Activated naive CD8-positive, alpha-beta T cell (primary cell): ENCODE measurements around the gene HYCC2.
A peak's percentile ranks its signal among the peaks of the same experiment; 100 is the strongest.
"Not testable (repeated sequence)": the region's sequence is repeated elsewhere in the genome, so short reads cannot be mapped to it uniquely, and the experiment has no call there.

Source experiments
- H3K27ac Mint-ChIP-seq: one replicate; pipeline ENCODE4 v1.8.0; 2021; ENCODE audit warnings: mixed read lengths
- H3K27me3 Mint-ChIP-seq: one replicate; pipeline ENCODE4 v1.8.0; 2021; ENCODE audit warnings: mixed read lengths
- H3K36me3 Mint-ChIP-seq: one replicate; pipeline ENCODE4 v1.8.0; 2021; ENCODE audit warnings: mixed read lengths
- H3K4me1 Mint-ChIP-seq: one replicate; pipeline ENCODE4 v1.8.0; 2021; ENCODE audit warnings: low read depth, mixed read lengths
- H3K4me3 Mint-ChIP-seq: one replicate; pipeline ENCODE4 v1.8.0; 2021; ENCODE audit warnings: mild to moderate bottlenecking, mixed read lengths
- H3K9me3 Mint-ChIP-seq: one replicate; pipeline ENCODE4 v1.8.0; 2021; ENCODE audit warnings: low read depth, mixed read lengths

HYCC2 gene

DNA sequence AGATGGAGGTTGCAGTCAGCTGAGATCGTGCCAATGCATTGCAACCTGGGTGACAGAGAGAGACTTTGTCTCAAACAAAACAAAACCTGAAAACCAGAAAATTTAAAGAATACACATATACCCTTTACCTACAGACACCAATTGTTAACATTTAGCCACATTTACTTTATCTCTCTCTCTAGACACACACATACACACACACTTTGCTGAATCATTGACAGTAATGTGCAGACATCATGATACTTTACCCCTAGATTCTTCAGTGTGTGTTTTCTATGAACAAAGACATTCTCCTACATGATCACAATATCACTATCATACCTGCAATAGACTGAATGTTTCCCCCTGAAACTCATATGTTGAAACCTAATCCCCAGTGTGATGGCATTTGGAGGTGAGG, 34.3 kb upstream of the HYCC2 start:
- Mint-ChIP-seq H3K27ac (no peak overlapping the region), H3K36me3 (peaks cover 5% of the 10 kb centered on the region), H3K4me3 (no peak overlapping the region), H3K9me3 (no peaks in the 10 kb centered on the region), H3K4me1 (no peaks in the 10 kb centered on the region), H3K27me3 (no peaks in the 10 kb centered on the region)

DNA sequence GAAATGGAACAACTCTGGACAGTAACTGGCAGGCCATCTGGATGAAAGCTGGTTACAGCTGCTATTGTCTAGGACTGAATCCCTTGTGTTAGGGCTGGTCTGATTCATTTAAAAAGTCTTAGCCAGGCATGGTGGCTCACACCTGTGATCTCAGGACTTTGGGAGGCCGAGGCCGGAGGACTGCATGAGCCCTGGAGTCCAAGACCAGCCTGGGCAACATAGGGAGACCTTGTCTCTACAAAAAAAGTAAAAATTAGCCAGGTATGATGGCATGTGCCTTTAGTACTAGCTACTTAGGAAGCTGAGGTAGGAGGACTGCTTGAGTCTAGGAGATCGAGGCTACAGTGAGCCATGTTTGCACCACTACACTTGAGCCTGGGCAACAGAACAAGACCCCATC, 29.0 kb upstream of the HYCC2 start:
- Mint-ChIP-seq H3K36me3 (peaks cover 2% of the 10 kb centered on the region), H3K4me1 (no peaks in the 10 kb centered on the region), H3K9me3 (no peaks in the 10 kb centered on the region), H3K27me3 (no peaks in the 10 kb centered on the region), H3K4me3 (no peak overlapping the region), H3K27ac (no peak overlapping the region)

DNA sequence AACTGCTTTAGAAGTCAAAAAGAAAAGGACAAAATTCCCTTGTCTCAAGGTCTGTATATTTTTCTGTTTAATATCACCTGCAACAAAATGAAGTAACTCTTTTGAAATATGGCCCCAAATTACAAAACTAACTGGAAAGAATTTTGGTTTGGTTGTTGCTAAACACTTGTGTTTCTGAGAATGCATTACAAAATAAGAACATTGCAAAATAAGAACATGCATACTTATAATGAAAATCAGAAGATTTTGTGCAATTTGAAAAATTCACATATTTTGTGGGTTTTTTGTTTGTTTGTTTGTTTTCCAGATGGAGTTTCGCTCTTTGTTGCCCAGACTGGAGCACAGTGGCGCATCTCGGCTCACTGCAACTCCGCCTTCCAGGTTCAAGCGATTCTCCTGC, 22.1 kb upstream of the HYCC2 start:
- Mint-ChIP-seq H3K4me3 (no peak overlapping the region), H3K27me3 (no peaks in the 10 kb centered on the region), H3K27ac (no peak overlapping the region), H3K36me3 (peaks cover 2% of the 10 kb centered on the region), H3K9me3 (no peaks in the 10 kb centered on the region), H3K4me1 (no peaks in the 10 kb centered on the region)

DNA sequence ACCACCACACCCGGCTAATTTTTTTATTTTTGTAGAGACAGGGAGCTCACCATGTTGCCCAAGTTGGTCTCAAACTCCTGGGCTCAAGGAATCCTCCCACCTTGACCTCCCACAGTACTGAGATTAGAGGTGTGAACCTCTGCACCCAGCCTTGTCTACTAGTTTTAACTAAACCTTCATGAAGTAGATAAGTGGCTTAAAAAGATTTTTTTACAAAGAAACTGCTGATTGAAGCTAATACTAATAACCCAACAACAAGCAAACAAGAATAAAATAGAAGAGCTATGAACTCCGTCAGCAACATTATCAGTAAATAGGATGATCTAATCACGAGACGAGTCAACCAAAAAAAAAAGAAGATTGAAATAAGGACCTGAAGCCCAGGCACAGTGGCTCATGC, 19.1 kb upstream of the HYCC2 start:
- Mint-ChIP-seq H3K4me3 (no peak overlapping the region), H3K9me3 (no peaks in the 10 kb centered on the region), H3K36me3 (peaks cover 2% of the 10 kb centered on the region), H3K27me3 (no peaks in the 10 kb centered on the region), H3K27ac (no peak overlapping the region), H3K4me1 (no peaks in the 10 kb centered on the region)

- peak overlapping the region; percentile 46 for H3K27ac Mint-ChIP-seq
These were observed 13.4 kb upstream of the HYCC2 start for GRCh38 chr2:201084863-201085262.

DNA sequence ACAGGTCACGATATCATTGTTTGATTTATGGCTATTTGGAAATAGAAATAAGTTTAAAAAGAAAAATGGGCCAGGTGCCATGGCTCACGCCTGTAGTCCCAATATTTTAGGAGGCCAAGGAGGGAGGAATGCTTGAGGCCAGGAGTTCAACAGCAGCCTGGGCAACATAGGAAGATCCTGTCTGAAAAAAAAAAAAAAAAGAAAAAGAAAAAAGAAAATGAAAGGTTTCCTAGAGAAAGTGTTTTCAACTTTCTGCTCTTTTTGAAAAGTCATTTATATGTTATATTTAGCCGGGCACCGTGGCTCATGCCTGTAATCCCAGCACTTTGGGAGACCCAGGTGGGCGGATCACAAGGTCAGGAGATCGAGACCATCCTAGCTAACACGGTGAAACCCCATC, 3.5 kb upstream of the HYCC2 start:
- Mint-ChIP-seq H3K36me3 (no peaks in the 10 kb centered on the region), H3K4me3 (no peak overlapping the region), H3K4me1 (peaks cover 33% of the 10 kb centered on the region), H3K27ac (no peak overlapping the region), H3K27me3 (no peaks in the 10 kb centered on the region), H3K9me3 (no peaks in the 10 kb centered on the region)

More at GRCh38 chr2:201084863-201085262, 13.4 kb upstream of the HYCC2 start:
- no peaks in the 10 kb centered on the region for H3K27me3 Mint-ChIP-seq
- H3K9me3 Mint-ChIP-seq: no peaks in the 10 kb centered on the region
- H3K4me1 Mint-ChIP-seq: peaks cover 9% of the 10 kb centered on the region
- H3K36me3 Mint-ChIP-seq: no peaks in the 10 kb centered on the region
- no peak overlapping the region for H3K4me3 Mint-ChIP-seq

DNA sequence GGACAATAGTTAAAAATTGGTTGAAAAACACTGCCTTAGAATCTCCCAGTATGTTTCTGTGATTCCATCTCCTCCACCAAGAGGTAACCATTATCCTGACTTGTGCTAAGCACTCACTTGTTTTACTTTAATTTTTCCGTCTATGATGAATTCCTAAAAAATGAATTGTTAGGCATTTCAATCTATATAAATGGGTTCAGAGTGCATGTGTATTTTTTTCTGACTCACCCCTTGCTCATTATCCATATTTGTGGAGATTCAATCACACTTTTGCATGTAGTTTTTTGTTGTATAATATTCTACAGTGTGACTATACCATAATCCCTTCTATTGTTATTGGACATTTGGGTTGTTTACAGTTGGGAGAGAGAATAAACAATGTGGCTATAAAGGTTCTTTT, 1.6 kb upstream of the HYCC2 start:
- Mint-ChIP-seq H3K27ac (peak overlapping the region; percentile 5), H3K36me3 (no peaks in the 10 kb centered on the region), H3K9me3 (no peaks in the 10 kb centered on the region), H3K4me1 (peaks cover 44% of the 10 kb centered on the region), H3K4me3 (peak overlapping the region; percentile 98), H3K27me3 (no peaks in the 10 kb centered on the region)

DNA sequence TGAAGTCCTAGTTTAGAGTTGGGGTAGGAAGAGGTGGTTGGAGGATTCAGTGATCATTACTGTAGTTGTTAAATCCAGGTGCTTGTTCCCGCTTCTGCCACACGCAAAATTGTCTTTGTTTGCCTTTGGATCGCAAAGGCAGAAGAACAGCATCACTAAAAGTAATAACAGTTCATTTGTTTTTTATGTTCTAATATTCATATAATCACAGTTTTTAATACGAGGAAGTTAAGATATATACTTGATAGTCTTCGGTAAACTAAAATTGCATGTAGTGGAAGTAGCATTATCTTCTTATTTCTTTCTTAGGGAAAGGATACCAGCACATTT, 695 bp upstream of the HYCC2 start:
- Mint-ChIP-seq H3K9me3 (no peaks in the 10 kb centered on the region), H3K4me1 (peaks cover 49% of the 10 kb centered on the region), H3K4me3 (peak overlapping the region; percentile 98), H3K36me3 (no peaks in the 10 kb centered on the region), H3K27me3 (no peaks in the 10 kb centered on the region), H3K27ac (peak overlapping the region; percentile 96)

DNA sequence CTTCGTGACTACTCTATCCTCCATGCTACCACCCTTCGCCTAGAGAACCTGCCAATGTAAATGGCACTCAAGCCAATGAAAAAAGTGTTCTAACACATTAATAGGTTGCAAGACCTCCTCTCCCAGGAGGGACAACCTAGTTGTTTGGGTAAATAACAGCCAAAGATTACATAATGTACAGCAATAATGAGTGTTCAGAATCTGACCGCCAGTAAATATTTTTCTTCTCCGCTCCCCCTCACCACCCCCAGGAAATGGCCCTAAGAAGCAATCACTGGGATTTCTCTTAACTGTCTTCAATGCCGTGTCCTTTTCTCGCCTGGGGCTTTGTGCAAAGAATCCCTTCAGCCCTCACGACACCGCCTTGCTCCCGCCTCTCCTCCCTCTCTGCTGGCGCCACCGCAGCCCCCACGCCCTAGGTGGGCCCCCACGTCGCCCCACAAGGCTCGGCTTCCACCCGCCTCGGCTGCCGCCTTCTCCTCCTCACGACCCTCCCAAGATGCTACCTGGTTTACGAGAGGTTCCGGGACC, 458 bp downstream of the HYCC2 start:
- Mint-ChIP-seq H3K4me1 (peaks cover 55% of the 10 kb centered on the region), H3K27me3 (no peaks in the 10 kb centered on the region), H3K27ac (peak overlapping the region; percentile 96), H3K4me3 (peak overlapping the region; percentile 98), H3K36me3 (no peaks in the 10 kb centered on the region), H3K9me3 (no peaks in the 10 kb centered on the region)

GRCh38 chr2:201064797-201065329, 6.6 kb downstream of the HYCC2 start:
- H3K36me3 Mint-ChIP-seq: no peaks in the 10 kb centered on the region
- peaks cover 58% of the 10 kb centered on the region for H3K4me1 Mint-ChIP-seq
- H3K4me3 Mint-ChIP-seq: no peak overlapping the region
- H3K27ac Mint-ChIP-seq: peak overlapping the region; percentile 54
- H3K9me3 Mint-ChIP-seq: no peaks in the 10 kb centered on the region
- no peaks in the 10 kb centered on the region for H3K27me3 Mint-ChIP-seq

GRCh38 chr2:201063516-201063915, 8.0 kb downstream of the HYCC2 start:
- not testable (repeated sequence) for H3K4me3 Mint-ChIP-seq, H3K27me3 Mint-ChIP-seq
- peaks cover 56% of the 10 kb centered on the region for H3K4me1 Mint-ChIP-seq

DNA sequence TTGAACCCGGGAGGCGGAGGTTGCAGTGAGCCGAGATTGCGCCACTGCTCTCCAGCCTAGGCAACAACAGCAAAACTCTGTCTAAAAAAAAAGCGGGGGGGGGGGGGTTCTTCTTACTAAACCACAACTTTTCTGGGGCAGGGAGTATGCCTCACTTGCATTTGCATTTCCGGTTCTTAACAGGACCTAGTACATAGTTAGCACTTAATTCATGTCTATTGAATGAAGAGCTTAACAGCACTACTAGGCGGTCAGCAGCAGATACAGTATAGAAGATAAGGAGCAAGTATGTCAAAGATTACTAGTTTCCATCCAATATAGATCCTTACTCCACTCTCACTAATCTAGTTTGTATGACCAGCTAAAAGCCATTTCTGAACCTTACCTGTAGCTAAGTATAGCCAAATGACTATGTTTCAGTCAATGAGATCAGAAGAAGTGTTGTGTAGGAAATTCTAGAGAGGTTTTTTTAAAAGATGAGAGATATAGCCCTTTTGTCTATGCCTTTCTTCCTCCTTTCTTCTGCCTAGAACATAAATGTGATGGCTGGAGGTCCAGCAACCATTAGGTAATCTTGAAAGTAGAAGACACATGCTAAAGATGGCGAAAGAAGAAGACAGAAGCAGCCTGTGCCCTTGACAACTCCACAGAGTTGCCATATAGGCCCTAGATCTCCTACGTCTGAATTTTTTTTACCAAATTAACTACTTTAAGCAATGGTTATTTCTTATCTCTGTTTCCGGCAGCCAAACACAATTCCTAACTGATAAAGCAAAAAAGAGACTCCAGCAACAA, 11.3 kb downstream of the HYCC2 start:
- Mint-ChIP-seq H3K4me1 (peaks cover 45% of the 10 kb centered on the region), H3K27ac (no peak overlapping the region), H3K9me3 (no peaks in the 10 kb centered on the region), H3K4me3 (no peak overlapping the region), H3K27me3 (no peaks in the 10 kb centered on the region), H3K36me3 (no peaks in the 10 kb centered on the region)

More at GRCh38 chr2:201063516-201063915, 8.0 kb downstream of the HYCC2 start:
- not testable (repeated sequence) for H3K9me3 Mint-ChIP-seq, H3K36me3 Mint-ChIP-seq
- peak overlapping the region; percentile 88 for H3K27ac Mint-ChIP-seq

- H3K4me3 Mint-ChIP-seq: no peak overlapping the region
- H3K36me3 Mint-ChIP-seq: peaks cover 3% of the 10 kb centered on the region
- H3K4me1 Mint-ChIP-seq: peaks cover 42% of the 10 kb centered on the region
- no peak overlapping the region for H3K27ac Mint-ChIP-seq
- H3K27me3 Mint-ChIP-seq: no peaks in the 10 kb centered on the region
- no peaks in the 10 kb centered on the region for H3K9me3 Mint-ChIP-seq
These were observed 12.6 kb downstream of the HYCC2 start for GRCh38 chr2:201058914-201059313.

DNA sequence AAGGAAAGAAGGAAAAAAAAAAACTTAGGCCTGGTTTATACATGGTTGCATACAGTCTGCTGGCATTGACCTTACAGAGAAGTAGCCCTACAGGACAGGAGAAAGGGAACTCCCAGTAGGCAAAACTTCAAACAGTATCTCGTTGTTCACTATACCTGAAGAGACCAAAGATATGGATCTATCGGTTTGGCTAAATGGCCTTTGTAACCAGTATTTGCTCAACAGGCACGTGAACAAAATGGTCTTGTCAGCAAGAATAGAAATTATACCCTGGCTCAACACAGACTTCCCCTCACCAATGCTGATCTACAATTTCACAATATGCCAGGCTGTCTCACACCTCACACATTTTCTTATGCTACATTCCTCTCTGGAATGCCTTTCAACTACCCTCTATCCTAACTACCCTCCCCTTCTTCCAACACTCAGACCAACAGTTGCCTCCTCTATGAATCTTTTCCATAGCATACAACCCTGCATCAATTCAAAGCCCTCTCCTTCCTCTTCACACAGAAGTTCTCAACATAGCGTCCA, 13.7 kb downstream of the HYCC2 start:
- Mint-ChIP-seq H3K27ac (peak overlapping the region; percentile 16), H3K4me3 (no peak overlapping the region), H3K36me3 (peaks cover 3% of the 10 kb centered on the region), H3K9me3 (no peaks in the 10 kb centered on the region), H3K27me3 (no peaks in the 10 kb centered on the region), H3K4me1 (peaks cover 34% of the 10 kb centered on the region)

GRCh38 chr2:201057087-201057521, 14.4 kb downstream of the HYCC2 start:
- no peaks in the 10 kb centered on the region for H3K9me3 Mint-ChIP-seq
- H3K36me3 Mint-ChIP-seq: peaks cover 3% of the 10 kb centered on the region
- H3K4me1 Mint-ChIP-seq: peaks cover 38% of the 10 kb centered on the region
- H3K27ac Mint-ChIP-seq: no peak overlapping the region
- H3K4me3 Mint-ChIP-seq: no peak overlapping the region
- H3K27me3 Mint-ChIP-seq: no peaks in the 10 kb centered on the region
